ENCODE results near the gene FBN1. TPM values are rescaled to one million over a fixed set of nuclear protein-coding genes. Genes with fewer than 3 reads are reported as not detected.

The FBN1 gene
- total RNA-seq, 4 donors from 2014 or later, result 17.6 to 106 (median 31.2) TPM

GRCh38 chr15:48565560-48566482 lies 79.7 kb downstream of the FBN1 start:
- in situ Hi-C loops (cut with MboI; ENCODE audit: low pct_ligation_motif_present in 1 of 4, low pct_unique_long_range_greater_than_20kb in 1 of 4, low sequenced_read_pairs in 3 of 4) (no loop called here), intact Hi-C loops (cut with DNase I; ENCODE audit: low total_unique reads) (no loop called here)
- DNase-seq, result no peak
- TF ChIP-seq CTCF (IDR thresholded peaks at IDR 0.05), result no peak
- Histone ChIP-seq H3K9me3 (no peaks in the 10 kb centered on the region), H3K27ac (peak overlapping the region in 1 of 4 donors; percentile 12), H3K36me3 (no peaks in the 10 kb centered on the region), H3K4me1 (peaks cover 0 to 14% (median 0%) of the 10 kb centered on the region in 4 donors), H3K27me3 (no peaks in the 10 kb centered on the region), H3K4me3 (no peak overlapping the region)
- 74 to 90% methylated on average over 1 of the region's 1 CpG for WGBS, 2 donors (ENCODE audit: low coverage in 1 of 2)

GRCh38 chr15:48564690-48565089 lies 80.8 kb downstream of the FBN1 start:
- intact Hi-C loops (cut with DNase I; ENCODE audit: low total_unique reads), result no loop called here
- TF ChIP-seq CTCF (IDR thresholded peaks at IDR 0.05) (no peak), POLR2A (IDR thresholded peaks at IDR 0.05) (no peak), EP300 (IDR thresholded peaks at IDR 0.05; ENCODE audit: low read depth) (no peak), POLR2AphosphoS5 (IDR thresholded peaks at IDR 0.05) (no peak)
- no peaks in the 10 kb centered on the region for H3K36me3 ChIP-seq
- no peaks in the 10 kb centered on the region for H3K27me3 ChIP-seq
- DNase-seq, result no peak
- H3K27ac ChIP-seq, result no peak overlapping the region
- WGBS, 2 donors (ENCODE audit: low coverage in 1 of 2), result 76 to 100% methylated on average over 2 to 4 of the region's 4 CpGs
- in situ Hi-C loops (cut with MboI; ENCODE audit: low pct_ligation_motif_present in 1 of 4, low pct_unique_long_range_greater_than_20kb in 1 of 4, low sequenced_read_pairs in 3 of 4), result no loop called here
- H3K4me1 ChIP-seq, result peaks cover 0 to 14% (median 0%) of the 10 kb centered on the region in 4 donors
- no peak overlapping the region for H3K4me3 ChIP-seq
- H3K9me3 ChIP-seq, result no peaks in the 10 kb centered on the region

GRCh38 chr15:48563934-48564333 lies 81.6 kb downstream of the FBN1 start:
- no peak for TF ChIP-seq CTCF (IDR thresholded peaks at IDR 0.05)
- TF ChIP-seq POLR2AphosphoS5 (IDR thresholded peaks at IDR 0.05), result no peak
- no peak for TF ChIP-seq POLR2A (IDR thresholded peaks at IDR 0.05)
- TF ChIP-seq EP300 (IDR thresholded peaks at IDR 0.05; ENCODE audit: low read depth), result no peak
- Histone ChIP-seq H3K36me3 (no peaks in the 10 kb centered on the region), H3K4me3 (no peak overlapping the region), H3K27me3 (no peaks in the 10 kb centered on the region), H3K27ac (no peak overlapping the region), H3K9me3 (no peaks in the 10 kb centered on the region), H3K4me1 (peaks cover 0 to 20% (median 1%) of the 10 kb centered on the region in 4 donors)
- DNase-seq, result no peak
- intact Hi-C loops (cut with DNase I; ENCODE audit: low total_unique reads) (no loop called here), in situ Hi-C loops (cut with MboI; ENCODE audit: low pct_ligation_motif_present in 1 of 4, low pct_unique_long_range_greater_than_20kb in 1 of 4, low sequenced_read_pairs in 3 of 4) (no loop called here)
- 84 to 86% methylated on average over 3 of the region's 3 CpGs for WGBS, 2 donors (ENCODE audit: low coverage in 1 of 2)

- WGBS, 2 donors (ENCODE audit: low coverage in 1 of 2), result 74 to 86% methylated on average over 7 of the region's 7 CpGs
- in situ Hi-C loops (cut with MboI; ENCODE audit: low pct_ligation_motif_present in 1 of 4, low pct_unique_long_range_greater_than_20kb in 1 of 4, low sequenced_read_pairs in 3 of 4), result no loop called here
- H3K27me3 ChIP-seq, result no peaks in the 10 kb centered on the region
- no peaks in the 10 kb centered on the region for H3K36me3 ChIP-seq
- H3K9me3 ChIP-seq, result no peaks in the 10 kb centered on the region
- no peak overlapping the region for H3K4me3 ChIP-seq
- TF ChIP-seq CTCF (IDR thresholded peaks at IDR 0.05), result no peak
- TF ChIP-seq EP300 (IDR thresholded peaks at IDR 0.05; ENCODE audit: low read depth), result no peak
- no peak for TF ChIP-seq POLR2AphosphoS5 (IDR thresholded peaks at IDR 0.05)
- no peak for TF ChIP-seq POLR2A (IDR thresholded peaks at IDR 0.05)
- peak overlapping the region in 2 of 4 donors; percentile 11 to 42 for H3K27ac ChIP-seq
- intact Hi-C loops (cut with DNase I; ENCODE audit: low total_unique reads), result no loop called here
- H3K4me1 ChIP-seq, result peaks cover under 1 to 14% (median 4%) of the 10 kb centered on the region in 4 donors
- DNase-seq, result no peak
Measured at GRCh38 chr15:48560321-48561051, 85.0 kb downstream of the FBN1 start.
